ENCODE data around the gene AOPEP. TPM values are rescaled to one million over a fixed set of nuclear protein-coding genes. Genes with fewer than 3 reads are reported as not detected.

The AOPEP gene
- total and polyA plus RNA-seq, 7 donors, result 28.0 to 490 (median 184) TPM

GRCh38 chr9:94974154-94974879 lies 247.8 kb downstream of the AOPEP start:
- no peak for DNase-seq
- Histone ChIP-seq H3K4me3 (no peak overlapping the region), H3K9me3 (no peaks in the 10 kb centered on the region), H3K4me1 (peaks cover 0 to 25% (median 3%) of the 10 kb centered on the region in 4 donors), H3K36me3 (no peaks in the 10 kb centered on the region), H3K27ac (peak overlapping the region in 2 of 4 donors; percentile 46 to 53), H3K27me3 (no peaks in the 10 kb centered on the region)
- intact Hi-C loops (cut with DNase I), result no loop called here
- TF ChIP-seq POLR2AphosphoS5 (IDR thresholded peaks at IDR 0.05) (no peak), CTCF (IDR thresholded peaks at IDR 0.05) (no peak), POLR2A (IDR thresholded peaks at IDR 0.05) (no peak), EP300 (IDR thresholded peaks at IDR 0.05) (no peak)
- WGBS, 2 donors, result 84 to 85% methylated on average over 10 of the region's 10 CpGs

- Histone ChIP-seq H3K4me1 (peaks cover 0 to 25% (median 3%) of the 10 kb centered on the region in 4 donors), H3K27me3 (no peaks in the 10 kb centered on the region), H3K36me3 (no peaks in the 10 kb centered on the region), H3K4me3 (no peak overlapping the region), H3K9me3 (no peaks in the 10 kb centered on the region), H3K27ac (no peak overlapping the region)
- 94 to 96% methylated on average over 11 of the region's 11 CpGs for WGBS, 2 donors
- TF ChIP-seq CTCF (IDR thresholded peaks at IDR 0.05) (no peak), POLR2A (IDR thresholded peaks at IDR 0.05) (no peak), EP300 (IDR thresholded peaks at IDR 0.05) (no peak), POLR2AphosphoS5 (IDR thresholded peaks at IDR 0.05) (no peak)
- DNase-seq, result no peak
- intact Hi-C loops (cut with DNase I), result no loop called here
These were observed 249.0 kb downstream of the AOPEP start for GRCh38 chr9:94975480-94975879.

- no peaks in the 10 kb centered on the region for H3K27me3 ChIP-seq
- H3K4me1 ChIP-seq, result peaks cover 0 to 25% (median 3%) of the 10 kb centered on the region in 4 donors
- H3K9me3 ChIP-seq, result no peaks in the 10 kb centered on the region
- H3K36me3 ChIP-seq, result no peaks in the 10 kb centered on the region
- no peak for DNase-seq
- WGBS, 2 donors, result 77 to 85% methylated on average over 4 of the region's 4 CpGs
- H3K27ac ChIP-seq, result no peak overlapping the region
- intact Hi-C loops (cut with DNase I), result no loop called here
- TF ChIP-seq POLR2A (IDR thresholded peaks at IDR 0.05), result no peak
- no peak for TF ChIP-seq POLR2AphosphoS5 (IDR thresholded peaks at IDR 0.05)
- H3K4me3 ChIP-seq, result no peak overlapping the region
These were observed 249.6 kb downstream of the AOPEP start for GRCh38 chr9:94976077-94976476.

- TF ChIP-seq POLR2AphosphoS5 (IDR thresholded peaks at IDR 0.05), result no peak
- TF ChIP-seq POLR2A (IDR thresholded peaks at IDR 0.05), result no peak
- TF ChIP-seq CTCF (IDR thresholded peaks at IDR 0.05), result no peak
- no peak for TF ChIP-seq EP300 (IDR thresholded peaks at IDR 0.05)
- WGBS, 2 donors, result 97% methylated on average over 5 of the region's 5 CpGs
- H3K9me3 ChIP-seq, result no peaks in the 10 kb centered on the region
- DNase-seq, result no peak
- H3K4me1 ChIP-seq, result peaks cover 0 to 25% (median 3%) of the 10 kb centered on the region in 4 donors
- no peaks in the 10 kb centered on the region for H3K27me3 ChIP-seq
- H3K4me3 ChIP-seq, result no peak overlapping the region
- no peak overlapping the region for H3K27ac ChIP-seq
- intact Hi-C loops (cut with DNase I), result no loop called here
- H3K36me3 ChIP-seq, result no peaks in the 10 kb centered on the region
These were observed 250.9 kb downstream of the AOPEP start for GRCh38 chr9:94977416-94977815.

- Histone ChIP-seq H3K4me1 (no peaks in the 10 kb centered on the region), H3K36me3 (no peaks in the 10 kb centered on the region), H3K27me3 (no peaks in the 10 kb centered on the region), H3K27ac (no peak overlapping the region), H3K4me3 (no peak overlapping the region), H3K9me3 (no peaks in the 10 kb centered on the region)
- DNase-seq, result no peak
- intact Hi-C loops (cut with DNase I), result no loop called here
- no peak for TF ChIP-seq EP300 (IDR thresholded peaks at IDR 0.05)
- TF ChIP-seq POLR2AphosphoS5 (IDR thresholded peaks at IDR 0.05), result no peak
- no peak for TF ChIP-seq POLR2A (IDR thresholded peaks at IDR 0.05)
- no peak for TF ChIP-seq CTCF (IDR thresholded peaks at IDR 0.05)
- 94 to 95% methylated on average over 9 of the region's 9 CpGs for WGBS, 2 donors
These were observed 253.5 kb downstream of the AOPEP start for GRCh38 chr9:94979904-94980507.

Measured in sigmoid colon (tissue), 7 donors.